HG02610 (cell line): ENCODE data around the gene ONECUT3.
"Not testable (repeated sequence)": the region's sequence is repeated elsewhere in the genome, so short reads cannot be mapped to it uniquely, and the experiment has no call there.

Experiments used
- ATAC-seq: cut with Tn5 transposase; IDR thresholded peaks from one replicate; pipeline ENCODE4 v1.9.1; 2021; ENCODE audit warnings: mild to moderate bottlenecking, moderate library complexity; ENCODE audit not compliant: unreplicated experiment

ONECUT3 gene

GRCh38 chr19:1790054-1790792, 36.9 kb downstream of the ONECUT3 start:
- ATAC-seq: no peak

- no peak for ATAC-seq
Measured at GRCh38 chr19:1791879-1792278, 38.6 kb downstream of the ONECUT3 start.

- ATAC-seq: no peak
Measured at GRCh38 chr19:1794424-1795172, 41.3 kb downstream of the ONECUT3 start.

GRCh38 chr19:1796395-1797142, 43.3 kb downstream of the ONECUT3 start:
- ATAC-seq: no peak

- not testable (repeated sequence) for ATAC-seq
Measured at GRCh38 chr19:1797313-1797712, 44.0 kb downstream of the ONECUT3 start.

- ATAC-seq: no peak
Measured at GRCh38 chr19:1799695-1800342, 46.5 kb downstream of the ONECUT3 start.

- no peak for ATAC-seq
Measured at GRCh38 chr19:1804858-1805257, 51.6 kb downstream of the ONECUT3 start.

- ATAC-seq: no peak
Measured at GRCh38 chr19:1805401-1806183, 52.3 kb downstream of the ONECUT3 start.

- ATAC-seq: no peak
Measured at GRCh38 chr19:1806184-1807029, 53.1 kb downstream of the ONECUT3 start.

GRCh38 chr19:1807030-1807694, 53.9 kb downstream of the ONECUT3 start:
- no peak for ATAC-seq

- ATAC-seq: no peak
Measured at GRCh38 chr19:1807695-1808394, 54.5 kb downstream of the ONECUT3 start.

- no peak for ATAC-seq
Measured at GRCh38 chr19:1808395-1808731, 55.1 kb downstream of the ONECUT3 start.

GRCh38 chr19:1809678-1810077, 56.4 kb downstream of the ONECUT3 start:
- no peak for ATAC-seq

GRCh38 chr19:1810439-1811160, 57.3 kb downstream of the ONECUT3 start:
- ATAC-seq: no peak

- ATAC-seq: no peak
Measured at GRCh38 chr19:1811472-1811894, 58.2 kb downstream of the ONECUT3 start.

GRCh38 chr19:1811942-1812425, 58.7 kb downstream of the ONECUT3 start, which contains the start of gene ATP8B3:
TSS of gene ATP8B3 (minus strand) at chr19:1812276. CDS start at chr19:1811736, 540 bp downstream.
- peak; percentile 15 for ATAC-seq

- peak; percentile 74 for ATAC-seq
Measured at GRCh38 chr19:1812426-1813191, 59.3 kb downstream of the ONECUT3 start.
